LNCAP (cell line): ENCODE data around the gene CLTC.

ENCODE experiments used
- TF ChIP-seq, protein P1 (sequence below): fragments of 450-650 bp; IDR thresholded peaks from 2 replicates; pipeline ENCODE4 v1.5.1; 2017; ENCODE audit warnings: mild to moderate bottlenecking

The CLTC gene

GRCh38 chr17:59671386-59671785 is 51.7 kb downstream of the CLTC start:
- TF ChIP-seq, protein P1, sequence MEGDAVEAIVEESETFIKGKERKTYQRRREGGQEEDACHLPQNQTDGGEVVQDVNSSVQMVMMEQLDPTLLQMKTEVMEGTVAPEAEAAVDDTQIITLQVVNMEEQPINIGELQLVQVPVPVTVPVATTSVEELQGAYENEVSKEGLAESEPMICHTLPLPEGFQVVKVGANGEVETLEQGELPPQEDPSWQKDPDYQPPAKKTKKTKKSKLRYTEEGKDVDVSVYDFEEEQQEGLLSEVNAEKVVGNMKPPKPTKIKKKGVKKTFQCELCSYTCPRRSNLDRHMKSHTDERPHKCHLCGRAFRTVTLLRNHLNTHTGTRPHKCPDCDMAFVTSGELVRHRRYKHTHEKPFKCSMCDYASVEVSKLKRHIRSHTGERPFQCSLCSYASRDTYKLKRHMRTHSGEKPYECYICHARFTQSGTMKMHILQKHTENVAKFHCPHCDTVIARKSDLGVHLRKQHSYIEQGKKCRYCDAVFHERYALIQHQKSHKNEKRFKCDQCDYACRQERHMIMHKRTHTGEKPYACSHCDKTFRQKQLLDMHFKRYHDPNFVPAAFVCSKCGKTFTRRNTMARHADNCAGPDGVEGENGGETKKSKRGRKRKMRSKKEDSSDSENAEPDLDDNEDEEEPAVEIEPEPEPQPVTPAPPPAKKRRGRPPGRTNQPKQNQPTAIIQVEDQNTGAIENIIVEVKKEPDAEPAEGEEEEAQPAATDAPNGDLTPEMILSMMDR: no peak

GRCh38 chr17:59675231-59675630 is 55.5 kb downstream of the CLTC start:
- TF ChIP-seq, protein P1: no peak

GRCh38 chr17:59676716-59677115 is 57.0 kb downstream of the CLTC start:
- TF ChIP-seq, protein P1: no peak

- TF ChIP-seq, protein P1: no peak
Observed at GRCh38 chr17:59678918-59679317, 59.2 kb downstream of the CLTC start.

GRCh38 chr17:59680314-59680713 is 60.6 kb downstream of the CLTC start:
- TF ChIP-seq, protein P1: no peak

DNA sequence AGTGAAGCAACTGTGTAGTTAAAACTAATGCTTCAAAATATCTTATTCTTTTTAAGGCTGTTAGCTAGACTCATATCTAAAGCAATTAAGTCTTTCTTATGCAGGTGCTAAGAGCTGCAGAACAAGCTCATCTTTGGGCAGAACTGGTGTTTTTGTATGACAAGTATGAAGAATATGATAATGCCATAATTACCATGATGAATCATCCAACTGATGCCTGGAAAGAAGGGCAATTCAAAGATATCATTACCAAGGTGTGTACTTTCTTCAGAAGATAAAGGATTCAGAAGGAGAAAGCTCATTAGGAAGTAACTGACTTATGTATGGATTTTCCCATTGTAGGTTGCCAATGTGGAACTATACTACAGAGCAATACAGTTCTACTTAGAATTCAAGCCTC is 63.6 kb downstream of the CLTC start:
- TF ChIP-seq, protein P1: no peak

GRCh38 chr17:59684967-59685366 is 65.3 kb downstream of the CLTC start:
- TF ChIP-seq, protein P1: no peak

- TF ChIP-seq, protein P1: no peak
Observed at GRCh38 chr17:59688008-59688407, 68.3 kb downstream of the CLTC start.
